Natural killer cell treated with Interleukin-12 subunit alpha and Interleukin-12 subunit beta and Interleukin-15 and Interleukin-18, amount 100 ng/mL, for 72 hours (primary cell): ENCODE data around the gene DCPS. TPM values are rescaled to one million over a fixed set of nuclear protein-coding genes. Genes with fewer than 3 reads are reported as not detected.
A peak's percentile ranks its signal among the peaks of the same experiment; 100 is the strongest.

Experiments
- ATAC-seq, 2 donors: fragments of 150-1000 bp; cut with Tn5 transposase in 1 of 2; sonication (Bioruptor Pico), chemical (Tn5 transposase) in 1 of 2; 2 replicates each; pipeline ENCODE4 v1.10.0; 2021
- DNase-seq: peaks from one replicate; pipeline ENCODE4 v3.0.0; 2022; ENCODE audit warnings: low spot score
- H3K27ac Mint-ChIP-seq, 2 donors: 1 replicate in 1 of 2; 2 replicates in 1 of 2; pipeline ENCODE4 v1.8.0; 2022; ENCODE audit warnings: mixed read lengths in 2 of 2, mild to moderate bottlenecking in 1 of 2, moderate library complexity in 1 of 2
- H3K27me3 Mint-ChIP-seq, 2 donors: 1 replicate in 1 of 2; 2 replicates in 1 of 2; pipeline ENCODE4 v1.8.0; 2022; ENCODE audit warnings: mixed read lengths in 2 of 2
- H3K36me3 Mint-ChIP-seq: one replicate; pipeline ENCODE4 v1.8.0; 2022; ENCODE audit warnings: mixed read lengths
- H3K4me1 Mint-ChIP-seq, 2 donors: 1 replicate in 1 of 2; 2 replicates in 1 of 2; pipeline ENCODE4 v1.8.0; 2022; ENCODE audit warnings: low read depth in 2 of 2, mixed read lengths in 2 of 2, mild to moderate bottlenecking in 1 of 2
- H3K4me3 Mint-ChIP-seq: one replicate; pipeline ENCODE4 v1.8.0; 2022; ENCODE audit warnings: mixed read lengths
- H3K9me3 Mint-ChIP-seq: 2 replicates; pipeline ENCODE4 v1.8.0; 2022; ENCODE audit warnings: mixed read lengths
- total RNA-seq, 2 donors: library from RNA; stranded (reverse); gene quantifications; one replicate each; pipeline ENCODE4 v1.2.3, GENCODE V29; 2022

DCPS gene
- total RNA-seq, 2 donors from 2014 or later = 32.8 to 46.7 TPM

- no peaks in the 10 kb centered on the region for H3K9me3 Mint-ChIP-seq
- no peaks in the 10 kb centered on the region for H3K36me3 Mint-ChIP-seq
- peak overlapping the region; percentile 68 to 92 for H3K27ac Mint-ChIP-seq
- H3K4me1 Mint-ChIP-seq = peaks cover 45% of the 10 kb centered on the region in 2 donors
- H3K27me3 Mint-ChIP-seq = no peaks in the 10 kb centered on the region
- H3K4me3 Mint-ChIP-seq = no peak overlapping the region
- no peak for ATAC-seq
- no peak for DNase-seq
Observed at GRCh38 chr11:126327281-126328000, 23.6 kb downstream of the DCPS start.

- H3K27me3 Mint-ChIP-seq = no peaks in the 10 kb centered on the region
- peaks cover 50 to 51% of the 10 kb centered on the region in 2 donors for H3K4me1 Mint-ChIP-seq
- H3K4me3 Mint-ChIP-seq = no peak overlapping the region
- H3K9me3 Mint-ChIP-seq = no peaks in the 10 kb centered on the region
- peak overlapping the region; percentile 68 to 92 for H3K27ac Mint-ChIP-seq
- no peaks in the 10 kb centered on the region for H3K36me3 Mint-ChIP-seq
- no peak for ATAC-seq
- DNase-seq = no peak
Observed at GRCh38 chr11:126328001-126328390, 24.1 kb downstream of the DCPS start.

DNA sequence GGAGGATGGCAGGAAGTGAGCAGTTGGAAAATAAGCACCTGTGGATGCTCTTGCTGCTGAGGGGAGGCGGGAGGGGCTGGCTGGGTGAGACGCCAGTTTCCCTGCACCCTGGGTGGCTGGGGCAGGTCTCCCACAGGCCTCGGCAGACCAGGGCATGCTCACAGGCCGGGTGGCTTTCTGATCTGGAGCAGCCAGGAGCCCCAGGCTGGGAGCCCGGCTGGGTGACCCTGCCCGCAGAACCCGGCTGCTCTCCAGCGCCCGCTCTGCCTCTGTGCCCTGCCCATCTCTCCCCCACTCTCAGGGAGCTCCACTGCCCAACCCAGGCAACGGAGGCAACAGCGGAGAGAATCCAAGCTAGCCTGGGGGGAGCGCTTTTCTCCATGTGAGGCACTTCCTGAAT, 24.6 kb downstream of the DCPS start:
- DNase-seq (no peak), ATAC-seq (no peak)
- peaks cover 55% of the 10 kb centered on the region in 2 donors for H3K4me1 Mint-ChIP-seq
- no peak overlapping the region for H3K4me3 Mint-ChIP-seq
- no peaks in the 10 kb centered on the region for H3K9me3 Mint-ChIP-seq
- H3K36me3 Mint-ChIP-seq = peaks cover 4% of the 10 kb centered on the region
- peak overlapping the region; percentile 90 to 92 for H3K27ac Mint-ChIP-seq
- H3K27me3 Mint-ChIP-seq = no peaks in the 10 kb centered on the region

GRCh38 chr11:126328938-126329643, 25.2 kb downstream of the DCPS start:
- peak overlapping the region; percentile 81 for H3K4me3 Mint-ChIP-seq
- ATAC-seq = peak in 1 of 2 donors; percentile 0

DNA sequence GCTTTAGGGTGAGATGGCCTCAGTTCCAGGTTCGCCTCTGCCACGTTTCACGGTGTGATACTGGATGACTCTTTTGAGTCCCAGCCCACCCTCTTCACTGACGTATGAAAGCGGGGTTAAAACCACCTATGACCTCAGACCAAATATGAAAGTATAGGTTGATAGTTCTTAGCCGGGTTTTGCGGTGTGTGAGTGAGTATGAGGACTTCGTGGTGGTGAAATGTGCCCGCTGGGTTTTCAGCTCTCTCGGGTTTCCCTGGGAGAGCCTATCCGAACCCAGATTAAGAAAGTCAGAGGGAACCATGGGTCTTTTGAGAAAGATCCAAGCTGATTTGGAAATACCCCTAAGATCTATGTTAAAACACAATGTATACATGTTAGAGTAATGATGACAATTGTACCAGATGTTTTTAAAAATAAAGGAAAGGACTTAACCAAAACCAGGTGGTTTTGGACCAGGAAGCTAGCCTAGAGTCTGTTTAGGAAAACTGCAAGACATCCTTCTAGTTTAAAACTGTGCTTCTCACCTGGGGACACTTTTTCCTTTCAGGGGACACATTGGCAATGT, 25.9 kb downstream of the DCPS start:
- Mint-ChIP-seq H3K27me3 (no peaks in the 10 kb centered on the region), H3K36me3 (peaks cover 8% of the 10 kb centered on the region), H3K4me3 (peak overlapping the region; percentile 81), H3K9me3 (no peaks in the 10 kb centered on the region), H3K27ac (peak overlapping the region; percentile 90 to 92), H3K4me1 (peaks cover 64 to 65% of the 10 kb centered on the region in 2 donors)
- DNase-seq (peak; percentile 86), ATAC-seq (peak; percentile 88 to 93)

More at GRCh38 chr11:126328938-126329643, 25.2 kb downstream of the DCPS start:
- no peaks in the 10 kb centered on the region for H3K9me3 Mint-ChIP-seq
- DNase-seq = no peak
- H3K27ac Mint-ChIP-seq = peak overlapping the region; percentile 90 to 92
- H3K27me3 Mint-ChIP-seq = no peaks in the 10 kb centered on the region
- H3K36me3 Mint-ChIP-seq = peaks cover 8% of the 10 kb centered on the region
- peaks cover 61 to 62% of the 10 kb centered on the region in 2 donors for H3K4me1 Mint-ChIP-seq

GRCh38 chr11:126331286-126331685, 27.4 kb downstream of the DCPS start:
- H3K27ac Mint-ChIP-seq = peak overlapping the region; percentile 82 to 99
- H3K4me3 Mint-ChIP-seq = peak overlapping the region; percentile 42
- peak; percentile 20 for DNase-seq
- H3K4me1 Mint-ChIP-seq = peaks cover 66 to 72% of the 10 kb centered on the region in 2 donors
- H3K9me3 Mint-ChIP-seq = no peaks in the 10 kb centered on the region
- H3K36me3 Mint-ChIP-seq = peaks cover 11% of the 10 kb centered on the region
- H3K27me3 Mint-ChIP-seq = no peaks in the 10 kb centered on the region
- no peak for ATAC-seq

- Mint-ChIP-seq H3K4me1 (peaks cover 72 to 79% of the 10 kb centered on the region in 2 donors), H3K27ac (peak overlapping the region; percentile 82 to 99), H3K4me3 (peak overlapping the region; percentile 56), H3K9me3 (no peaks in the 10 kb centered on the region), H3K27me3 (no peaks in the 10 kb centered on the region), H3K36me3 (peaks cover 12% of the 10 kb centered on the region)
- ATAC-seq (peak; percentile 85 to 86), DNase-seq (peak; percentile 83)
Observed at GRCh38 chr11:126332221-126332711, 28.4 kb downstream of the DCPS start.

GRCh38 chr11:126333142-126333541, 29.3 kb downstream of the DCPS start:
- peak overlapping the region; percentile 82 to 99 for H3K27ac Mint-ChIP-seq

GRCh38 chr11:126334659-126335462, 31.0 kb downstream of the DCPS start:
- Mint-ChIP-seq H3K9me3 (no peaks in the 10 kb centered on the region), H3K36me3 (peaks cover 12% of the 10 kb centered on the region), H3K27ac (peak overlapping the region; percentile 82 to 99), H3K4me3 (peak overlapping the region; percentile 63), H3K4me1 (peaks cover 61 to 83% of the 10 kb centered on the region in 2 donors), H3K27me3 (no peaks in the 10 kb centered on the region)
- DNase-seq (peak; percentile 15), ATAC-seq (no peak)

More at GRCh38 chr11:126333142-126333541, 29.3 kb downstream of the DCPS start:
- peaks cover 12% of the 10 kb centered on the region for H3K36me3 Mint-ChIP-seq
- peak overlapping the region; percentile 56 for H3K4me3 Mint-ChIP-seq
- ATAC-seq = no peak
- H3K27me3 Mint-ChIP-seq = no peaks in the 10 kb centered on the region
- peaks cover 66 to 78% of the 10 kb centered on the region in 2 donors for H3K4me1 Mint-ChIP-seq
- DNase-seq = no peak
- H3K9me3 Mint-ChIP-seq = no peaks in the 10 kb centered on the region

DNA sequence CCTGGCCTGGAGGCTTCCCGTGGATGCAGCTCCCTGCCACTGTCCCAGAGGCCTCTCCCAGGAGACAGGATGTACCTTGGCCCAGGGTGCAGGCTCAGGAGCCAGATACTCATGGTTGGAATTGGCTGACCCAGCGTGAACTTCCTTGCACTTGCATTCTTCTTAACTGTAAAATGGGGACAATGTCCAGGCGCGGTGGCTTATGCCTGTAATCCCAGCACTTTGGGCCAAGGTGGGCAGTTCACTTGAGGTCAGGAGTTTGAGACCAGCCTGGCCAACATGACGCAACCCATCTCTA, 31.6 kb downstream of the DCPS start:
- DNase-seq = peak; percentile 49
- Mint-ChIP-seq H3K27me3 (no peaks in the 10 kb centered on the region), H3K36me3 (peaks cover 12% of the 10 kb centered on the region), H3K4me3 (no peak overlapping the region), H3K9me3 (no peaks in the 10 kb centered on the region), H3K27ac (peak overlapping the region; percentile 90 to 99), H3K4me1 (peaks cover 55 to 80% of the 10 kb centered on the region in 2 donors)
- ATAC-seq = no peak

DNA sequence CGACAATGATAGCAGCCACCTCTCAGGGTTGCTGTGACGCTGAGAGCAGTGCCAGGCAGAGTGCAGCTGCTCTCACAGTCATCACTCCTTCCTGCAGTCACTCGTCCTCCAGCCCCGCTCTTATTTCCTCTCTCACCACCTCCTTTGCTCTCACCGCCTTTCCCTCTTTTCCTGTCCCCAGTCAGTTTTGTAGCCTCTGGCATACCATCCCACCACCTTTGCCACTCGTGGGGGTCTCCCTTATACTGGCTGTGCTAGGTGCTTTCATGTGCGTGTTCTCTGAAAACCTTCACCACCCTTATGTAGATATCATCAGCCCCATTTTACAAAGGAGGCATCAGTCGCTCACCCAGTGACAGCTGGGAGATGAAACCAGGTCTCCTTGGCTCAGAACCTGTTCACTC, 32.3 kb downstream of the DCPS start:
- Mint-ChIP-seq H3K27me3 (no peaks in the 10 kb centered on the region), H3K36me3 (peaks cover 12% of the 10 kb centered on the region), H3K4me1 (peaks cover 59 to 87% of the 10 kb centered on the region in 2 donors), H3K4me3 (peak overlapping the region; percentile 74), H3K27ac (peak overlapping the region; percentile 90 to 99), H3K9me3 (no peaks in the 10 kb centered on the region)
- DNase-seq = peak; percentile 67
- ATAC-seq = peak; percentile 57

GRCh38 chr11:126336671-126337101, 32.8 kb downstream of the DCPS start:
- peak overlapping the region; percentile 74 for H3K4me3 Mint-ChIP-seq
- DNase-seq (peak; percentile 37), ATAC-seq (no peak)
- H3K36me3 Mint-ChIP-seq = peaks cover 12% of the 10 kb centered on the region
- peak overlapping the region; percentile 90 to 99 for H3K27ac Mint-ChIP-seq
- H3K9me3 Mint-ChIP-seq = no peaks in the 10 kb centered on the region
- no peaks in the 10 kb centered on the region for H3K27me3 Mint-ChIP-seq
- peaks cover 55 to 87% of the 10 kb centered on the region in 2 donors for H3K4me1 Mint-ChIP-seq

DNA sequence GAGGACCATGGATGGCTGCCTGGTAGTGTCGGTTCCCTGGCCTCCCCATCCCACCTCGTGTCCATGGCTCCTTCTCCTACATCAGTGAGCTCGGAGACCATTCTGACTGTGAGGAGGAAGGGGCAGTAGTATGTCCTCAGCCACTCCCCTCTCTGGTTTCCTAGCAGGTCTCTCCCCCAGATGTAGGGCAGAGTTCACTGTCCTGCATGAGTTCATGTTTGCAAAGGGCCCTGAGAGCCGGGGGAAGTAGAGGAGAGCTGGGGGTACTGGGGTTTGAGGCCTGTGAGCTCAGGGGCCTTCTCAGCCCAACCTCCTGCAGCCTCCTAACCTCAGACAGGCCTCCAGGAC, 33.2 kb downstream of the DCPS start:
- Mint-ChIP-seq H3K27me3 (no peaks in the 10 kb centered on the region), H3K36me3 (peaks cover 12% of the 10 kb centered on the region), H3K4me3 (no peak overlapping the region), H3K27ac (peak overlapping the region; percentile 90 to 99), H3K4me1 (peaks cover 55 to 88% of the 10 kb centered on the region in 2 donors), H3K9me3 (no peaks in the 10 kb centered on the region)
- no peak for ATAC-seq
- DNase-seq = no peak
